Activated T-cell treated with anti-CD3 and anti-CD28 coated beads for 48 hours (primary cell): ENCODE data around the gene LAMA2.
"Not testable (repeated sequence)": the region's sequence is repeated elsewhere in the genome, so short reads cannot be mapped to it uniquely, and the experiment has no call there.

Experiments used
- DNase-seq: peaks from one replicate; pipeline ENCODE4 v3.0.0-alpha.2; 2020; ENCODE audit warnings: low read depth

LAMA2 gene

DNA sequence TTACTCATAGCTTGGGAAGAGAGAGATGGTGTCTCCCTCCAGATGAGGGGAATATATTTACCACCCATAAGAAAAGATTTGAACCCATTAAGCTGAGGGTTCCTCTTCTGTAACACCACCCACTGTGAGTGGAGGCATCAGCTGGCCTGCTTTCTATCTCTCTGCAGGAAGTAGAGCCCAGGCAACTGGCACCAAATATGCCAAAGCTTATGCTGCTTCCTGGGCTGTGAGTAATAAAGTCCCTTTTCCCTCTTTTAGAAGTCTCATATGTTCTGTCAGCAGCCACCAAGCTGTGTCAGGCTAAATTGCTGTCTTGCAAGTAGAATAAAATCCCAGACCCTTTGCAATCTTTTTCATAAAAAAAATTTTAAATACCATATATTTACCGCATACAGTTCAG, 241.4 kb downstream of the LAMA2 start:
- DNase-seq: no peak

- DNase-seq: no peak
Measured at GRCh38 chr6:129130106-129130505, 247.2 kb downstream of the LAMA2 start.

GRCh38 chr6:129130959-129131681, 248.2 kb downstream of the LAMA2 start:
- DNase-seq: no peak

GRCh38 chr6:129133770-129134192, 250.8 kb downstream of the LAMA2 start:
- DNase-seq: no peak

DNA sequence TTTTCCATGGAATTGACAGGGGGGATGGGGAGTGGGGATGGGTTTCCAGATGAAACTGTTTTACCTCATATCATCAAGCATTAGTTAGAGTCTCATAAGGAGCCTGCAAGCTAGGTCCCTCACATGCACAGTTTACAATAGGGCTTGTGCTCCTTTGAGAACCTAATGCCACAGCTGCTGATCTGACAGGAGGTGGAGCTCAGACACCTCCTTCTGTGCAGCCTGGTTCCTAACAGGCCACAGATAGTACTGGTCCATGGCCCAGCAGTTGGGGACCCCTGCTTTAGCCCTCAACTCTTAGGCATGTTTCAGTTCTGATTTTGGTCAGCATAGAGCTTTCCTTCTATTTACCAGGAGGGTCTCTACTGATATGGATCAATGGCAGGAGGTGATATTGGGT, 251.6 kb downstream of the LAMA2 start:
- no peak for DNase-seq

DNA sequence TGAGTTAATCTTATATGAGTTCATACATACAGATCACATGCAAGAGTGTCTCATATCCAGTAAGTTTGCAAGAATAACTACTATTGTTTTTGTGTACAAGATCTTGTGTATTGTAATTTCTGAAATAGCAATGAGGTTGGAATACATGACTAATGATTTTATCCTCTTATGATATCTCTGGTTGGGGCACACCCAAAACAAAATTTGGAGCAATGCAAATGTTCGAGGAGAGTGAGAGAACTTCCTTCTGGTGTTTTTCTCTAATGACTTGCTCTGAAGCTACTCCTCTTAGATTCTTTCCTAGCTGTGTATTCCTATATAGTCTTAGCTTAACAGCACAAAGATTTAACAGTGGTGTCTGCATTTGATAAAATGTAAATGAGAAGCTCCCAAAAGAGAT, 252.5 kb downstream of the LAMA2 start:
- DNase-seq: no peak

GRCh38 chr6:129136751-129137150, 253.8 kb downstream of the LAMA2 start:
- no peak for DNase-seq

- no peak for DNase-seq
Measured at GRCh38 chr6:129138739-129139405, 255.9 kb downstream of the LAMA2 start.

DNA sequence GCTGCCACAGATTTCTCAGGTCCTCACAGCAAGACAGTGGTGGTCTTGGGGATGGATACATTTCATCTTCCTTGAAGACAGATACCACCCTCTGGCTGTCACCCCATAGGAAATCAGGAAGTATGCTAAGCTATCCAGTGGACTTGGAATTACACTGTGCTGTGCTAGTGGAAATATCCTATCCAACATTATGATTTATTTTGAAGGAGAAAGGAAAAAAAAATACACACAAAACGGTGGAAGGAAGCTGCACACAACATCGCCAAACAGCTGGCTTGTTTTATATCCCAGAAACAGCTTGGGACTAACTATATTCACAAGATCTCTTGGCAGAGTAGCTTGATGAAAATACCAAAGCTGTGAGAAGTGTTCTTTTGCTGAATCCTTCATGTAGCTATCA, 257.6 kb downstream of the LAMA2 start:
- no peak for DNase-seq

- DNase-seq: no peak
Measured at GRCh38 chr6:129141499-129141898, 258.6 kb downstream of the LAMA2 start.

- no peak for DNase-seq
Measured at GRCh38 chr6:129146902-129147301, 264.0 kb downstream of the LAMA2 start.

- no peak for DNase-seq
Measured at GRCh38 chr6:129150507-129150906, 267.6 kb downstream of the LAMA2 start.

- no peak for DNase-seq
Measured at GRCh38 chr6:129153257-129153656, 270.3 kb downstream of the LAMA2 start.

DNA sequence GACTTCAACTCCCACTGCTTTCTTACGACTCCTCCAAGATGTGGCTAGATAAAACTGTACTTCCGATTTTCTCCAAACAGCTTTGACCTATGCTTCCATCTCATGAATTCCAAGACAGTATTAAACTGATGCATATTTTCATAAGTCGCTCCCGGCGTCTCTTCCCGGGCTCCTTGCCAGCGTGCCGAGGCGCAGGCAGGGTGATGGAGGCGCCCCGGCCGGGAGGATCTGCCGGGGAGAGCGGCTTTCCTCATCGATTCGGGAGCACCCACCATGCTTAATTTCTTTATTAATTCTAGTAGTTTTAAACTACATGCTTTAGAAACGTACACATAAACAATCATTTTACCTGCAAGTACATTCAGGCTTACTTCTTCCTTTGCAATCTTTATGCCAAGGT, 276.3 kb downstream of the LAMA2 start:
- not testable (repeated sequence) for DNase-seq

- no peak for DNase-seq
Measured at GRCh38 chr6:129162605-129163004, 279.7 kb downstream of the LAMA2 start.

DNA sequence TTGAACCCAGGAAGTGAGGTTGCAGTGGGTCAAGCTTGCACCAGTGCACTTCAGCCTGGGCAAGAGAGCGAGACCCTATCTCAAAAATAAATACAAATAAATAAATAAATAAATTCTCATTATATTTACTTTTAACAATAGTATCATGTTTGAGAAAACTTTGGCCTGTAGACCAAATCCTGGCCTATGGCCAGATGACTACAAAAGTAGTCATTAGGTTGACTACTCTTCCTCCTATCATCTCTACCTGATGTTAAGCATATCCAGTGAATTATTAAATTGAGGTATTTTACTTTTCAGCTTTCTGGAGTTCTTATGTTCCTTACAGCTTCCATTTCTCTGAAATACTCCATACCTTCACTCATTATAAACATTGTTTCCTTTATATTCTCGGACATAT, 280.6 kb downstream of the LAMA2 start:
- DNase-seq: no peak

DNA sequence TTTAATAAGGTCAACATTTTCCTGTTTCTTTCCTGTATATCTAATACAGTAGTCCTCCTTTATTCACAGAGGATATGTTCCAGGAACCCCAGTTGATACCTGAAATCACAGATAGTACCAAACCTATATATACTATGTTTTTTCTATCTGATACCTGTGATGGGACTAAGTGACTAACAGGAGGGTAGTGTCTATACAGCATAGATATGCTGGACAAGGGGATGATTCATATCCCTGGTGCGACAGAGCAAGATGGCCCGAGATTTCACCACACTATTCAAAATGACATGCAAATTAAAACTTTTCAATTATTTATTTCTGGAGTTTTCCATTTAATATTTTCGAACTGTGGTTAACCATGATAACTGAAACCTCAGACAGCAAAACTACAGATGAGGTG, 281.1 kb downstream of the LAMA2 start:
- no peak for DNase-seq

- not testable (repeated sequence) for DNase-seq
Measured at GRCh38 chr6:129172279-129172995, 289.5 kb downstream of the LAMA2 start.

DNA sequence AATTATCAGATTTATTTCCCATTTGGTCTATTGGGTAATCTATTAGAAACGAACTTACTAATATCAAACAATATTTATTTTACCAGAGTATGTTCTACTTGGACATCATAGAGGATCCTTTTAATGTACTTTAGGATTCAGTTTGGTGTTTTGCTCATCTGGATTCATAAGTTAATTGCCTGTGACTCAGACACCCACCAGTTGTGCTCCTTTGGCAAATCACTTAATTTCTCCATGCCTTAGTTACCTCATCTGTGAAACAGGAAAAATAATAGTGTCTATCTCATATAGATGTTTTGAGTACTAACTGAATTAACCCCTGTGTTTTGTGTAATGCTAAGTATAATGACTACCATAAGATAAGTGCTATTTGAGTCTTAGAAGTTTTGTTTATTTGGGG, 292.1 kb downstream of the LAMA2 start:
- no peak for DNase-seq

GRCh38 chr6:129177801-129178200, 294.9 kb downstream of the LAMA2 start:
- no peak for DNase-seq

- DNase-seq: no peak
Measured at GRCh38 chr6:129179283-129179682, 296.3 kb downstream of the LAMA2 start.

DNA sequence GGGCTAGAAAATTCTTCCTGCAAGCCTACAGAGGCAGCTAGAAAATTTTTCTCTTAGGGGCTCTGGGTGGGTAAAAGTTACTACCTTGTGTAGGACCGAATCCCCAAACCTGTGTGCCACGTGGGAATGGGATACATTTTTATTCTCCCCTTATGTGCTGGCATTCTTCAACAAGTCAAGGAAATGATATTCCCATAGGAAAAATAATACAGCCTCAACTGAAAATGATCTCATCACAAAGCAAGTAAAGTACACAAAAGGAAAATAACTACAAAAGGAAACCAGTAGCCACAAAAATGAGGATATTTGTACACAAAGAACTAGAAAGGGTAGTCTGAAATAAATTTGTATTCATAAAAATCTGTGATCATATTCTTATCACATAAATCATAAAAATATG, 298.1 kb downstream of the LAMA2 start:
- DNase-seq: no peak

- DNase-seq: no peak
Measured at GRCh38 chr6:129183187-129183591, 300.3 kb downstream of the LAMA2 start.
